Activated B cell treated with CpG ODN at 0.5 μM for 24 hours (primary cell): ENCODE measurements around the gene ENO1. TPM values are rescaled to one million over a fixed set of nuclear protein-coding genes. Genes with fewer than 3 reads are reported as not detected.

ENCODE experiments used
- ATAC-seq: fragments of 200-7000 bp; cut with Tn5 transposase; one replicate; pipeline ENCODE4 v1.10.0; 2021; ENCODE audit warnings: low read depth, mild to moderate bottlenecking, moderate library complexity
- CTCF ChIA-PET: fragments of 350-600 bp; sonication (Branson Sonifier 250); formaldehyde crosslinking; loops from one replicate; lab custom pipeline; 2021; ENCODE audit warnings: antibody characterized with exemption; lab: Charles Lee
- POLR2A ChIA-PET: fragments of 350-600 bp; sonication (Branson Sonifier 250); formaldehyde crosslinking; loops from one replicate; lab custom pipeline; 2021; ENCODE audit warnings: antibody characterized with exemption; lab: Charles Lee
- DNase-seq: peaks from one replicate; pipeline ENCODE4 v3.0.0; 2022
- H3K27ac Mint-ChIP-seq: one replicate; pipeline ENCODE4 v1.8.0; 2020; ENCODE audit warnings: mixed read lengths
- H3K27me3 Mint-ChIP-seq: one replicate; pipeline ENCODE4 v1.8.0; 2021; ENCODE audit warnings: mixed read lengths
- H3K36me3 Mint-ChIP-seq: one replicate; pipeline ENCODE4 v1.8.0; 2021; ENCODE audit warnings: low read depth, mixed read lengths
- H3K4me1 Mint-ChIP-seq: one replicate; pipeline ENCODE4 v1.8.0; 2021; ENCODE audit warnings: mixed read lengths
- H3K4me3 Mint-ChIP-seq: one replicate; pipeline ENCODE4 v1.8.0; 2020; ENCODE audit warnings: mild to moderate bottlenecking, mixed read lengths
- H3K9me3 Mint-ChIP-seq: one replicate; pipeline ENCODE4 v1.8.0; 2020; ENCODE audit warnings: mixed read lengths
- CTCF ChIP-seq: fragments of 200-600 bp; IDR thresholded peaks from one replicate; pipeline ENCODE4 v1.8.0; 2022; ENCODE audit warnings: antibody characterized with exemption, mild to moderate bottlenecking
- intact Hi-C: fragments of 100-400 bp; cut with micrococcal nuclease; formaldehyde crosslinking; loops from one replicate; pipeline ENCODE4 v1.15.1; 2024
- total RNA-seq: library from RNA; stranded (reverse); gene quantifications from 2 replicates; pipeline ENCODE4 v1.2.3, GENCODE V29; 2022

The ENO1 gene
- total RNA-seq, 1 donor from 2014 or later: 837 TPM

GRCh38 chr1:8816831-8817411, 61.6 kb downstream of the ENO1 start:
- DNase-seq: peak; percentile 35

GRCh38 chr1:8816264-8816663, 62.2 kb downstream of the ENO1 start:
- CTCF ChIA-PET: interaction anchor here (1.2 to 2.1 kb wide), 3 partner anchors 33 to 89 kb away, joined by 3 to 15 read pairs (median 4); no protein-coding TSS in a partner anchor

More at GRCh38 chr1:8816831-8817411, 61.6 kb downstream of the ENO1 start:
- intact Hi-C loops: loop anchor here (1.0 to 5.0 kb wide), 5 partner anchors 32 to 791 kb away; partner anchors contain the start of genes ENO1, ERRFI1 and GPR157
- Mint-ChIP-seq H3K4me1 (peaks cover 43% of the 10 kb centered on the region), H3K27me3 (no peaks in the 10 kb centered on the region), H3K36me3 (peaks cover 9% of the 10 kb centered on the region), H3K9me3 (no peaks in the 10 kb centered on the region), H3K27ac (peak overlapping the region; percentile 96), H3K4me3 (peak overlapping the region; percentile 94)
- ChIA-PET POLR2A (interaction anchor here (0.6 to 2.6 kb wide), 20 partner anchors 9 to 855 kb away, joined by 3 to 33 read pairs (median 5); partner anchors contain the start of genes ENO1 and PARK7), CTCF (no interaction called here)
- ATAC-seq: peak; percentile 15
- no peak for TF ChIP-seq CTCF

GRCh38 chr1:8815582-8816151, 62.8 kb downstream of the ENO1 start:
- DNase-seq: no peak
- ChIA-PET CTCF (interaction anchor here (1.2 to 2.1 kb wide), 3 partner anchors 33 to 89 kb away, joined by 3 to 15 read pairs (median 4); no protein-coding TSS in a partner anchor), POLR2A (interaction anchor here (0.6 to 2.6 kb wide), 5 partner anchors 33 to 254 kb away, joined by 3 to 33 read pairs (median 5); partner anchors contain the start of gene ENO1)
- Mint-ChIP-seq H3K27me3 (no peaks in the 10 kb centered on the region), H3K36me3 (peaks cover 9% of the 10 kb centered on the region), H3K9me3 (no peaks in the 10 kb centered on the region), H3K27ac (peak overlapping the region; percentile 96), H3K4me3 (peak overlapping the region; percentile 94), H3K4me1 (peaks cover 45% of the 10 kb centered on the region)
- intact Hi-C loops: loop anchor here (2.0 to 5.0 kb wide), 4 partner anchors 33 to 313 kb away; partner anchors contain the start of genes ENO1 and GPR157
- no peak for ATAC-seq
- TF ChIP-seq CTCF: no peak

More at GRCh38 chr1:8816264-8816663, 62.2 kb downstream of the ENO1 start:
- Mint-ChIP-seq H3K4me3 (peak overlapping the region; percentile 94), H3K27ac (peak overlapping the region; percentile 96), H3K9me3 (no peaks in the 10 kb centered on the region), H3K36me3 (peaks cover 9% of the 10 kb centered on the region), H3K4me1 (peaks cover 44% of the 10 kb centered on the region), H3K27me3 (no peaks in the 10 kb centered on the region)
- ATAC-seq (no peak), DNase-seq (no peak)
- TF ChIP-seq CTCF: no peak
- intact Hi-C loops: loop anchor here (2.0 to 5.0 kb wide), 4 partner anchors 33 to 313 kb away; partner anchors contain the start of genes ENO1 and GPR157
- POLR2A ChIA-PET: interaction anchor here (0.6 to 2.6 kb wide), 3 partner anchors 62 to 254 kb away, joined by 3 to 33 read pairs (median 5); partner anchors contain the start of gene ENO1

GRCh38 chr1:8814865-8815264, 63.6 kb downstream of the ENO1 start:
- DNase-seq: no peak
- TF ChIP-seq CTCF: no peak

More at GRCh38 chr1:8814865-8815264, 63.6 kb downstream of the ENO1 start:
- Mint-ChIP-seq H3K9me3 (no peaks in the 10 kb centered on the region), H3K27me3 (no peaks in the 10 kb centered on the region), H3K4me3 (peak overlapping the region; percentile 59), H3K4me1 (peaks cover 46% of the 10 kb centered on the region), H3K27ac (peak overlapping the region; percentile 50), H3K36me3 (peaks cover 9% of the 10 kb centered on the region)
- intact Hi-C loops: loop anchor here (5.0 kb wide), 2 partner anchors 62 to 113 kb away; partner anchors contain the start of gene ENO1
- ChIA-PET POLR2A (interaction anchor here (0.8 to 1.1 kb wide), 3 partner anchors 34 to 253 kb away, joined by 3 to 6 read pairs (median 4); no protein-coding TSS in a partner anchor), CTCF (interaction anchor here (1.2 to 2.1 kb wide), 3 partner anchors 34 to 88 kb away, joined by 3 to 15 read pairs (median 4); no protein-coding TSS in a partner anchor)
- ATAC-seq: no peak
